H9 (cell line): ENCODE measurements around the gene TRHDE. TPM values are rescaled to one million over a fixed set of nuclear protein-coding genes. Genes with fewer than 3 reads are reported as not detected.

Source experiments
- DNase-seq: peaks from one replicate; pipeline ENCODE4 v3.0.0-alpha.2; 2017
- H2AFZ ChIP-seq: one replicate; pipeline ENCODE4 v1.6.1; 2013; ENCODE audit warnings: mild to moderate bottlenecking, low read length, control low read depth, moderate library complexity
- H2AK5ac ChIP-seq: 2 replicates; pipeline ENCODE4 v1.6.1; 2013; ENCODE audit warnings: low read length, control low read depth, mixed read lengths; ENCODE audit not compliant: insufficient read length
- H2BK120ac ChIP-seq: one replicate; pipeline ENCODE4 v1.6.1; 2013; ENCODE audit warnings: low read depth, mild to moderate bottlenecking, low read length, control low read depth, inconsistent platforms; ENCODE audit not compliant: poor library complexity, severe bottlenecking
- H2BK12ac ChIP-seq: 2 replicates; pipeline ENCODE4 v1.6.1; 2013; ENCODE audit warnings: low read length, control low read depth, mixed read lengths, low read depth; ENCODE audit not compliant: insufficient read length
- H2BK15ac ChIP-seq: 2 replicates; pipeline ENCODE4 v1.6.1; 2013; ENCODE audit warnings: low read depth, low read length, control low read depth
- H2BK20ac ChIP-seq: one replicate; pipeline ENCODE4 v1.6.1; 2013; ENCODE audit warnings: low read depth, mild to moderate bottlenecking, low read length, control low read depth, inconsistent platforms; ENCODE audit not compliant: poor library complexity, severe bottlenecking
- H2BK5ac ChIP-seq: 2 replicates; pipeline ENCODE4 v1.6.1; 2013; ENCODE audit warnings: low read length, control low read depth, mixed read lengths; ENCODE audit not compliant: insufficient read length
- H3K14ac ChIP-seq: 2 replicates; pipeline ENCODE4 v1.6.1; 2013; ENCODE audit warnings: low read length, control low read depth; ENCODE audit not compliant: insufficient read depth
- H3K18ac ChIP-seq: 2 replicates; pipeline ENCODE4 v1.6.1; 2013; ENCODE audit warnings: low read depth, mild to moderate bottlenecking, mixed read lengths, low read length, control low read depth; ENCODE audit not compliant: insufficient read length
- H3K23ac ChIP-seq: 2 replicates; pipeline ENCODE4 v1.6.1; 2013; ENCODE audit warnings: low read length, control low read depth, mixed read lengths, low read depth; ENCODE audit not compliant: insufficient read length
- H3K23me2 ChIP-seq: 2 replicates; pipeline ENCODE4 v1.6.1; 2013; ENCODE audit warnings: low read depth, mild to moderate bottlenecking, mixed read lengths, low read length, control low read depth; ENCODE audit not compliant: insufficient read length, poor library complexity, severe bottlenecking
- H3K27ac ChIP-seq: 2 replicates; pipeline ENCODE4 v1.5.1; 2013; ENCODE audit warnings: low read length, control low read depth, mixed read lengths, low read depth; ENCODE audit not compliant: insufficient read length
- H3K27me3 ChIP-seq: 2 replicates; pipeline ENCODE4 v1.6.1; 2013; ENCODE audit warnings: low read length, control low read depth, inconsistent platforms; ENCODE audit not compliant: insufficient read depth
- H3K4ac ChIP-seq: 2 replicates; pipeline ENCODE4 v1.6.1; 2013; ENCODE audit warnings: low read depth, mild to moderate bottlenecking, control low read depth, inconsistent platforms, low read length, moderate library complexity
- H3K4me1 ChIP-seq: 2 replicates; pipeline ENCODE4 v1.6.1; 2013; ENCODE audit warnings: low read length, control low read depth, inconsistent platforms; ENCODE audit not compliant: insufficient read depth
- H3K4me2 ChIP-seq: 2 replicates; pipeline ENCODE4 v1.6.1; 2013; ENCODE audit warnings: low read length, control low read depth, mixed read lengths; ENCODE audit not compliant: insufficient read length, insufficient read depth
- H3K56ac ChIP-seq: 2 replicates; pipeline ENCODE4 v1.6.1; 2013; ENCODE audit warnings: low read depth, mild to moderate bottlenecking, mixed read lengths, low read length, control low read depth; ENCODE audit not compliant: insufficient read length
- H3K79me1 ChIP-seq: 2 replicates; pipeline ENCODE4 v1.6.1; 2013; ENCODE audit warnings: low read depth, mild to moderate bottlenecking, moderate library complexity, low read length, control low read depth, inconsistent platforms; ENCODE audit not compliant: insufficient read depth, poor library complexity, severe bottlenecking
- H3K79me2 ChIP-seq: 2 replicates; pipeline ENCODE4 v1.6.1; 2013; ENCODE audit warnings: low read length, control low read depth, inconsistent platforms; ENCODE audit not compliant: insufficient read depth
- H3K9ac ChIP-seq: 2 replicates; pipeline ENCODE4 v1.6.1; 2013; ENCODE audit warnings: low read length, control low read depth, mixed read lengths; ENCODE audit not compliant: insufficient read length; ENCODE audit errors: extremely low read depth
- H3K9me3 ChIP-seq: one replicate; pipeline ENCODE4 v1.6.1; 2013; ENCODE audit warnings: low read depth, low read length, inconsistent platforms; ENCODE audit not compliant: control insufficient read depth
- H3T11ph ChIP-seq: one replicate; pipeline ENCODE4 v1.6.1; 2013; ENCODE audit warnings: mild to moderate bottlenecking, low read length, control low read depth, inconsistent platforms
- H4K20me1 ChIP-seq: one replicate; pipeline ENCODE4 v1.6.1; 2013; ENCODE audit not compliant: control insufficient read depth, insufficient read length, insufficient read depth
- H4K5ac ChIP-seq: 2 replicates; pipeline ENCODE4 v1.6.1; 2013; ENCODE audit warnings: low read depth, mild to moderate bottlenecking, mixed read lengths, low read length, control low read depth; ENCODE audit not compliant: insufficient read length
- H4K8ac ChIP-seq: replicated peaks from 2 replicates; pipeline ENCODE4 v1.6.1; 2013; ENCODE audit warnings: low read length, control low read depth, mixed read lengths, low read depth; ENCODE audit not compliant: insufficient read length
- H4K91ac ChIP-seq: 2 replicates; pipeline ENCODE4 v1.6.1; 2013; ENCODE audit warnings: low read depth, mild to moderate bottlenecking, moderate library complexity, mixed read lengths, low read length, control low read depth; ENCODE audit not compliant: insufficient read length
- H3K27ac Mint-ChIP-seq, 3 experiments: 2 replicates in 2 of 3; 3 replicates in 1 of 3; pipeline ENCODE4 v1.8.0; 2020 to 2021; ENCODE audit warnings: mixed read lengths in 3 of 3, mild to moderate bottlenecking in 1 of 3, moderate library complexity in 1 of 3
- H3K27me3 Mint-ChIP-seq: 2 replicates; pipeline ENCODE4 v1.8.0; 2021; ENCODE audit warnings: low read depth, mild to moderate bottlenecking, moderate library complexity, mixed read lengths
- H3K36me3 Mint-ChIP-seq, 3 experiments: 2 replicates in 2 of 3; 3 replicates in 1 of 3; pipeline ENCODE4 v1.8.0; 2020 to 2021; ENCODE audit warnings: low read depth in 3 of 3, mixed read lengths in 3 of 3; ENCODE audit not compliant: insufficient read depth in 1 of 3
- H3K4me1 Mint-ChIP-seq, 2 experiments: 2 replicates each; pipeline ENCODE4 v1.8.0; 2020; ENCODE audit warnings: mixed read lengths in 2 of 2
- H3K4me3 Mint-ChIP-seq, 2 experiments: 2 replicates in 1 of 2; 3 replicates in 1 of 2; pipeline ENCODE4 v1.8.0; 2020 to 2021; ENCODE audit warnings: mild to moderate bottlenecking in 2 of 2, mixed read lengths in 2 of 2, moderate library complexity in 1 of 2
- H3K9me3 Mint-ChIP-seq, 2 experiments: 2 replicates in 1 of 2; 3 replicates in 1 of 2; pipeline ENCODE4 v1.8.0; 2020; ENCODE audit warnings: mild to moderate bottlenecking in 2 of 2, mixed read lengths in 2 of 2, moderate library complexity in 1 of 2
- WGBS: extraction: QIAGEN DNeasy Blood & Tissue Kit; methylation state at CpG from one replicate; pipeline ENCODE4 v1.1.7; 2013; ENCODE audit warnings: missing lambda C conversion rate, low lambda C conversion rate, mixed read lengths; ENCODE audit not compliant: insufficient read length; ENCODE audit errors: extremely low coverage; 5-methylcytosine and 5-hydroxymethylcytosine counted together
- total RNA-seq: library from RNA; stranded (reverse); gene quantifications from 2 replicates; pipeline ENCODE4 v1.2.1, GENCODE V29; 2021
- TF ChIP-seq, protein P1 (sequence below): fragments of 200-600 bp; sonication (generic); conservative IDR thresholded peaks from 3 replicates; pipeline ENCODE4 v1.8.0; 2021; ENCODE audit warnings: antibody characterized with exemption, mild to moderate bottlenecking

TRHDE gene
- total RNA-seq, 1 experiment from 2014 or later, result 1.0 TPM

GRCh38 chr12:72498354-72498753 lies 226.2 kb downstream of the TRHDE start:
- no peak overlapping the region for H3K4me2 ChIP-seq
- no peak overlapping the region for H2AFZ ChIP-seq
- no peak overlapping the region for H2BK12ac ChIP-seq
- no peaks in the 10 kb centered on the region for H3K79me2 ChIP-seq
- Mint-ChIP-seq H3K4me1 (no peaks in the 10 kb centered on the region), H3K9me3 (no peaks in the 10 kb centered on the region; a peak in 2 of 5 replicates), H3K4me3 (no peak overlapping the region), H3K27me3 (no peaks in the 10 kb centered on the region), H3K27ac (no peak overlapping the region; a peak in 1 of 7 replicates), H3K36me3 (no peaks in the 10 kb centered on the region; a peak in 1 of 7 replicates)
- no peaks in the 10 kb centered on the region for H3K27me3 ChIP-seq
- no peak overlapping the region for H3K27ac ChIP-seq
- H4K20me1 ChIP-seq, result no peaks in the 10 kb centered on the region
- no CpG with 5 or more reads among the region's 1 CpG for WGBS
- H3K4me1 ChIP-seq, result no peaks in the 10 kb centered on the region
- H3K9me3 ChIP-seq, result no peaks in the 10 kb centered on the region
- H3K9ac ChIP-seq, result no peak overlapping the region
- no peak overlapping the region for H2AK5ac ChIP-seq
- TF ChIP-seq, protein P1, sequence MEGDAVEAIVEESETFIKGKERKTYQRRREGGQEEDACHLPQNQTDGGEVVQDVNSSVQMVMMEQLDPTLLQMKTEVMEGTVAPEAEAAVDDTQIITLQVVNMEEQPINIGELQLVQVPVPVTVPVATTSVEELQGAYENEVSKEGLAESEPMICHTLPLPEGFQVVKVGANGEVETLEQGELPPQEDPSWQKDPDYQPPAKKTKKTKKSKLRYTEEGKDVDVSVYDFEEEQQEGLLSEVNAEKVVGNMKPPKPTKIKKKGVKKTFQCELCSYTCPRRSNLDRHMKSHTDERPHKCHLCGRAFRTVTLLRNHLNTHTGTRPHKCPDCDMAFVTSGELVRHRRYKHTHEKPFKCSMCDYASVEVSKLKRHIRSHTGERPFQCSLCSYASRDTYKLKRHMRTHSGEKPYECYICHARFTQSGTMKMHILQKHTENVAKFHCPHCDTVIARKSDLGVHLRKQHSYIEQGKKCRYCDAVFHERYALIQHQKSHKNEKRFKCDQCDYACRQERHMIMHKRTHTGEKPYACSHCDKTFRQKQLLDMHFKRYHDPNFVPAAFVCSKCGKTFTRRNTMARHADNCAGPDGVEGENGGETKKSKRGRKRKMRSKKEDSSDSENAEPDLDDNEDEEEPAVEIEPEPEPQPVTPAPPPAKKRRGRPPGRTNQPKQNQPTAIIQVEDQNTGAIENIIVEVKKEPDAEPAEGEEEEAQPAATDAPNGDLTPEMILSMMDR, result no peak
- no peak overlapping the region for H2BK15ac ChIP-seq
- H2BK120ac ChIP-seq, result no peak overlapping the region
- no peak overlapping the region for H4K8ac ChIP-seq
- H4K5ac ChIP-seq, result no peak overlapping the region
- H3K56ac ChIP-seq, result no peak overlapping the region
- no peak overlapping the region for H2BK5ac ChIP-seq
- no peak overlapping the region for H3K23ac ChIP-seq
- no peak overlapping the region for H2BK20ac ChIP-seq
- H4K91ac ChIP-seq, result no peak overlapping the region
- no peaks in the 10 kb centered on the region for H3K23me2 ChIP-seq
- DNase-seq, result no peak
- no peaks in the 10 kb centered on the region for H3K79me1 ChIP-seq
- no peak overlapping the region for H3T11ph ChIP-seq
- H3K18ac ChIP-seq, result no peak overlapping the region
- no peak overlapping the region for H3K4ac ChIP-seq
- no peak overlapping the region for H3K14ac ChIP-seq
